ENCODE measurements around the gene CCDC89.

Gene CCDC89

DNA sequence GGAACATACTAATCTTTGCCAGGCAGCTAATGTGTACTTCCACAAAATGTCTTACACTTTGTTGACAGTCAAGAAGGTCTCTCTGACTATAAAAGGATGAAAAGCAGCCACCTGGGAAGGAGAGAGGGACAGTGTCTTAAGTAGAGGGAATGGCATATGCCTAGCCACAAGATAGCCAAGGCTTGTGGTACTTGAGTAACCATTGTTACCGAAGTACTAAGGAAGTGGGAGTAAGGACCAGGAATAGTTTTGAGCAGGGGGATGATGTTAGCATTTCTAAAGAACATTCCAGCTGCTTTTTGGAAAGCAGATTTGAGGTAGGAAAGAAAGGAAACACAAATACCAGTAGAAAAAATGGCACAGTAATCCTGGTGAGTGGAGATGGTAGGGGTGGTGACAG is 34.9 kb downstream of the CCDC89 start:
- no peak for DNase-seq

DNA sequence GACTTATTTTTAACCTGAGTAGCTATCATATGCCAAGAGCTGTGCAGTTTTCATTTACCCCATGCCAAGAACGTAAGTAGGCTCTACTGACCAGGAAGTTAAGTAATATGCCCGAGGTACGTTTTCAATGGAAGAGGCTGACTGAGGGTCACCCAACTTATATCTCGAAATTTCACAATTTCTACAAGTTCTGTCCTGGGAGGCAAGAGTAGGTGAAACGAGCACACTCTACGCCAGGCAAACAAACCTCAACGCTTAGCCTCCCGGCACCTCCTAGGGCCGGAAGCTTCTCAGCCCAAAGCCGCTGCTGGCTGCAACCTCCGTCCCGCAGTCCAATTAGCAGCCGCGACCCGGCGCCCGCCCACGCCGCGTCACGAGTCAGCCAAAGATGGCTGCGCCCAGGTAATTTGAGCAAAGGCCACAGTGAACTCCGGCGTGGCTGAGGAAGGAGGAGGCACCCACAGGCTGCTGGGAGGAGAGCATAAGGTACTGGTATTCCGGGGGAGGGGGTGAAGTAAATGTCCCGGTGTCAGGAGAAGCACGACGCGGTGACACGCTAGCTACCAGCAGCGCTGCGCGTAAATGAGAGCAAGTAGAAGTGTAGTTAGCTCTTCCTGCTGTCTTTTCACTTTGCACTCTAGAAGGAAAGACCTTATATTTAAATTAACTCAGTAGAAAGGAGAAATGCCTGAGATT is 38.2 kb downstream of the CCDC89 start, which contains the start of gene TMEM126A:
Gene TMEM126A (plus strand): TSS at position 364 of the 696 bp plus-strand sequence. CDS start 2,289 bp downstream, outside the sequence.
- peak; percentile 29 for DNase-seq

DNA sequence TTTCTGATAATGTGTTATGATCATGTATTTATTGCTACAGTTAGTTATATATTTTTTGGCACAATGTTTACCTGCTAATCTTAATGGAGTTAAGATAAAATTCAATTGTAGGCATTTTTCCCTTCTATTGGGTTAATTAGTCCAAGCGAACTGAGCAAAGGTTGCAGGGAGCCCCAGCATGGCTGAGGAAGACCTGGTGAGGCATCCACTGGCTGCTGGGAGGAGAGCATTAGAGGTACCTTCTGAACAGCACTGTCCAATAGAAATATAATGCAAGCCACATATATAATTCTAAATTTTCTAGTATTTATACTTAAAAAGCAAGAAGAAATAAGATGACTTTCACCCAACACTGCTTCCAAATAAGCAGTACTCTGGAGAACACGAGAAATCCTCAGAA is 38.9 kb downstream of the CCDC89 start:
- no peak for DNase-seq

DNA sequence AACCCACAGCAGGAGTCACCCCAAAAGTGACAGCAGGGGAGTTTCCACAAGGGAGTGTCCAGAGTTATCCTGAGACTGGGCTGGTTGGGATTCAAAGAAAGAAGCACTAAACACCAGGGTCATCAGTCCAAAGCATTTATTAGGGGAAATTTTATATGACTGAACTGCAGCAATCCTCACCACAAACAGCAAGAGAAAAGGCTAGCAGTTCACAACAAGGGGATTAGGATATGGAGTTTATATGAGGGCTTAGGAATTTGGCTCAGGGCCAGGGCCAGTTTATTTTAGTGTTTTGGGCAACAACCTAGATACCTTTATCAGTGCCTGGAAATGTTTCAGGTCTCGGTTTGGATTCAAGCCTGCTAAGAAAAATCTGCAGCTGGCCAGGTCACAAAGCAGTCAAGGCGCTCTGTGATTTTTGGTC is 42.8 kb downstream of the CCDC89 start:
- DNase-seq: no peak

DNA sequence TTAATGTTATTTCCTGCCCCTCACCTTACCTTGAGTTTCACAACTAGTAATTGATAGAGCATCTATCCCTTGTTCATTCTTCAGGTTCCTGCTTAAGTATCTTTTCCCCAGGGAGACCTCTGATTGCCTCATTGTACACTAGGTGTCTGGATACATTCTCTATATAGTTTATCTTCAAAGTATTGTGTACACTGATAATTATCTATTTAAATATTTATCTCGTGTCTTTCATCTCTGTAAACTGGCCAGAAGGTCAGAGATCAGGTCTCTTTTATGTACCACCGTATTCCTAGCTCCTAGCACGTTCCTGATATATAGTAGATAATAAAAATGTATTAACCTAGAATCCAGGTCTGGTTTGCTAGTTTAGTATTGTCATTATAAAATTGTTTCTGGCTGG is 51.2 kb downstream of the CCDC89 start:
- no peak for DNase-seq
